Fibroblast of the aortic adventitia (primary cell): ENCODE data around the gene SLK. TPM values are rescaled to one million over a fixed set of nuclear protein-coding genes. Genes with fewer than 3 reads are reported as not detected.

Experiments used
- DNase-seq: peaks from one replicate; pipeline ENCODE4 v3.0.0-alpha.2; 2010; ENCODE audit warnings: low read depth
- H3K4me3 ChIP-seq: 2 replicates; pipeline ENCODE4 v1.5.1; 2011; ENCODE audit warnings: low read depth, mild to moderate bottlenecking, control low read depth, low read length, moderate library complexity
- CTCF ChIP-seq: IDR thresholded peaks from 2 replicates; pipeline ENCODE4 v1.5.1; 2011; ENCODE audit warnings: mild to moderate bottlenecking, low read length, control low read depth, inconsistent platforms; ENCODE audit not compliant: insufficient read depth
- total RNA-seq: library from RNA; depleted of rRNA; stranded (reverse); fragments of >200 nt; gene quantifications from 2 replicates; pipeline ENCODE4 v1.2.3, GENCODE V29; 2012; ENCODE audit warnings: low replicate concordance

SLK gene
- total RNA-seq, 1 donor = 81.3 TPM

DNA sequence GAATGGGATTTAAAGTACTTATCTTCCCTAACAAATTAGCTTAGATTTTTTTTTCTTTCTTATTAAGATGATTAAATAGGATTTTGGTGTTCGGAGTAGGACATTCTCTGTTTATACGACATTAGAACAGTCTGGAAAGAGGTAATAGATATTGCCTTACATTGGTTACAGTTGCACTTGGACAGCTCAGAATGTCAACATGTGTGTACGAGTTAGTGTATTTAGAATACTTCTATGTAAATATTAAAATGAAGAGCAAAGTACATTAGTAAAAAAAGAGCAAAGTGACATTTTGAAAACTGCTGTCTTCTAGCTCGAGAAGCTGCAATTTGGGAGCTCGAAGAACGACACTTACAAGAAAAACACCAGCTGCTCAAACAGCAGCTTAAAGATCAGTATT, 51.5 kb downstream of the SLK start:
- no peak overlapping the region for H3K4me3 ChIP-seq
- TF ChIP-seq CTCF = no peak
- DNase-seq = no peak

- TF ChIP-seq CTCF = no peak
- H3K4me3 ChIP-seq = no peak overlapping the region
- no peak for DNase-seq
Measured at GRCh38 chr10:104020020-104020419, 53.1 kb downstream of the SLK start.

- no peak overlapping the region for H3K4me3 ChIP-seq
- DNase-seq = no peak
- no peak for TF ChIP-seq CTCF
Measured at GRCh38 chr10:104021246-104021645, 54.3 kb downstream of the SLK start.

DNA sequence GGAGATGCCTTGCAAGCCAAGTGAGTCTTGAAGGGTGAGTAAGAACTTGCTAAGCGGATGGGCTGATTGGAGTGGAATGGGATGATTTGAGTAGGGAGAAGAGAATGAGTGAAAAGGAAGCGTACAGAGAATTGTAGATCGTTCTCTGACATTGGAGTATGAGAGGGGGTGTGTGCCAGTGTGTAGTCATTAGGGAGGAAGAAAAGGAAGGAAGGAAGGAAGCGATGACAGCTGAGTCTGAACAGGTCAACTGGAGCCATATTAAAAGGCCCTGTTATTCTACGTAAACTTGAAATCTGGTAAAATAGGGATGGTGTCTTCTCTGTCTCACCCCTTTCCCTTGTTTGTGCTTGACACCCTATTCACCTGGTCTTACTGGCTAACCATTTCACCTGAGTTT, 55.1 kb downstream of the SLK start:
- no peak for TF ChIP-seq CTCF
- H3K4me3 ChIP-seq = no peak overlapping the region
- DNase-seq = no peak

- DNase-seq = no peak
- no peak overlapping the region for H3K4me3 ChIP-seq
- TF ChIP-seq CTCF = no peak
Measured at GRCh38 chr10:104025524-104025923, 58.6 kb downstream of the SLK start.

GRCh38 chr10:104026762-104027161, 59.8 kb downstream of the SLK start:
- DNase-seq = no peak
- no peak for TF ChIP-seq CTCF
- no peak overlapping the region for H3K4me3 ChIP-seq

GRCh38 chr10:104028146-104028545, 61.2 kb downstream of the SLK start:
- peak; percentile 59 for TF ChIP-seq CTCF
- no peak overlapping the region for H3K4me3 ChIP-seq
- DNase-seq = peak; percentile 27
